Upper lobe of right lung (tissue), 1 donor: ENCODE results near the gene CYBB. TPM values are rescaled to one million over a fixed set of nuclear protein-coding genes. Genes with fewer than 3 reads are reported as not detected.

Experiments used
- ATAC-seq: fragments of 200-7000 bp; cut with Tn5 transposase; one replicate; pipeline ENCODE4 v1.9.1; 2020; ENCODE audit warnings: mild to moderate bottlenecking, moderate library complexity
- DNase-seq: peaks from one replicate; pipeline ENCODE4 v3.0.0-alpha.2; 2020
- H3K27ac ChIP-seq: fragments of 200-600 bp; one replicate; pipeline ENCODE4 v1.8.0; 2022
- H3K27me3 ChIP-seq: fragments of 200-600 bp; one replicate; pipeline ENCODE4 v1.8.0; 2022; ENCODE audit warnings: mild to moderate bottlenecking
- H3K36me3 ChIP-seq: fragments of 200-600 bp; one replicate; pipeline ENCODE4 v1.8.0; 2022
- H3K4me1 ChIP-seq: fragments of 200-600 bp; one replicate; pipeline ENCODE4 v1.8.0; 2022
- H3K4me3 ChIP-seq: fragments of 200-600 bp; one replicate; pipeline ENCODE4 v1.8.0; 2022; ENCODE audit warnings: mild to moderate bottlenecking
- H3K9me3 ChIP-seq: fragments of 200-600 bp; one replicate; pipeline ENCODE4 v1.8.0; 2022
- CTCF ChIP-seq: fragments of 200-600 bp; IDR thresholded peaks from one replicate; pipeline ENCODE4 v1.8.0; 2022; ENCODE audit warnings: antibody characterized with exemption
- intact Hi-C: fragments of 100-400 bp; cut with DNase I; formaldehyde crosslinking; loops from one replicate; pipeline ENCODE4 v1.11.0; 2022
- total RNA-seq: library from RNA; stranded (reverse); fragmentation: NEBNext Ultra II Directional; extraction: Animal tissue kit (Norgen Biotek cat#: 25700); gene quantifications from one replicate; pipeline ENCODE4 v1.2.1, GENCODE V29; 2021
- donor health status: DM: no; HTN: yes; CAD: no; lungs with severe emphysema.

Gene CYBB
- total RNA-seq, 1 donor from 2014 or later, result 225 TPM

DNA sequence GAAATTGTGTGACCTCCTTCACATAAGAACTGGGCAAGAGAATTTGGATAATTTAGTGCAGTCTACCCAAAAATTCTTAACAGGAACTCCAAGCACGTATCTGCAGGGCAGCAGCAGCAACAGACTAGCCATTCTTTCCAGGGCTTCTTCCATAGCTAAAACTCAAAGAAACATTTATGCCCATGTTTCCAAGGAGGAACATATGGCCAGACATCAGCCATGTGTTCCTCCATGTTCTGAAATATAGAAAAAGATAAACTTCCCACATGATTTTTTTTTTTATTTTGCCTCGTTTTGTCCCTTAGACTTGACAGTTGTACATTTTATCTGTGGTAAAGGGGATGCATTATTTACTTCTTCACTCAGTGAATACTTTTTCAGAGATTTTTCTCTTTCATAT, 27.6 kb upstream of the CYBB start:
- H3K4me1 ChIP-seq, result no peaks in the 10 kb centered on the region
- H3K4me3 ChIP-seq, result no peak overlapping the region
- no peak for TF ChIP-seq CTCF
- intact Hi-C loops, result no loop called here
- ATAC-seq, result no peak
- H3K36me3 ChIP-seq, result no peaks in the 10 kb centered on the region
- H3K27ac ChIP-seq, result no peak overlapping the region
- H3K27me3 ChIP-seq, result no peaks in the 10 kb centered on the region
- no peak for DNase-seq
- H3K9me3 ChIP-seq, result no peaks in the 10 kb centered on the region

DNA sequence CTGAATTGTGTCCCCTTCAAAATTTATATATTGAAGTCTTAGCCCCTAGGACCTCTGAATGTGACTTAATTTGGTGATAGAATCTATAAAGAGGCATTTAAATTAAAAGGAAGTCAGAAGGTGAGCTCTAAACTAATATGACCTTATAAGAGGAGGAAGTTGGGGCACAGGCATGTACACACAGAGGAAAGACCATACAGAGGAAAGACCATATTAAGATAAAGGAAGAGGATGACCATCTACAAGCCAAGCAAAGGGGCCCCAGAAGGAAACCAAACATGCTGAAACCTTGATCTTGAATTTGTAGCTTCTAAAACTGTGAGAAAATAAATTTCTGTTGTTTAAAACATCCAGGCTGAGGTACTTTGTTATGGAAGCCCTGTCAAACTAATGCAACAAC, 26.9 kb upstream of the CYBB start:
- H3K36me3 ChIP-seq, result no peaks in the 10 kb centered on the region
- ATAC-seq (no peak), DNase-seq (no peak)
- H3K27me3 ChIP-seq, result no peaks in the 10 kb centered on the region
- intact Hi-C loops, result no loop called here
- no peaks in the 10 kb centered on the region for H3K4me1 ChIP-seq
- no peak overlapping the region for H3K4me3 ChIP-seq
- H3K9me3 ChIP-seq, result no peaks in the 10 kb centered on the region
- TF ChIP-seq CTCF, result no peak
- H3K27ac ChIP-seq, result no peak overlapping the region

GRCh38 chrX:37753384-37753783, 26.5 kb upstream of the CYBB start:
- intact Hi-C loops, result no loop called here
- H3K27ac ChIP-seq, result no peak overlapping the region
- no peak for TF ChIP-seq CTCF
- H3K9me3 ChIP-seq, result no peaks in the 10 kb centered on the region
- no peak overlapping the region for H3K4me3 ChIP-seq
- ATAC-seq, result peak; percentile 84
- DNase-seq, result no peak
- no peaks in the 10 kb centered on the region for H3K36me3 ChIP-seq
- H3K27me3 ChIP-seq, result no peaks in the 10 kb centered on the region
- H3K4me1 ChIP-seq, result no peaks in the 10 kb centered on the region

DNA sequence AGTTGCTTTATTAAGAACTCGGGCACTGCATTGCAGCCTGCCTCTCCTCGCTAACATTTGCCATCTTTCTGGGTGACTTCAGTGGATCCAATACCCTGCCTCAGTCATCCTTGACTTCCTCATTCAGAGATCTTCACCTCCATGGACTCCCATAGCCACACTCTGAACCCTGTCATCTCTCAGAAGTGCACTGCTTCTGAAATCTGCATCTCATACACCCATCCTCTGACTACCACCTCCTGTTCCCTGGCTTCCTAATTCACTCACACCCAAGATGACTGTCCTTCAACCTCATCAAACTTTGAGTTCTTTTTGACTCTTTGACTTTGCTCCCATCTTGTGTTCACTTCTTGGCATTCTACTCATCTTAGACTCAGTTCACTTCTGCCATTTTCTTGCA, 25.3 kb upstream of the CYBB start:
- Histone ChIP-seq H3K27me3 (no peaks in the 10 kb centered on the region), H3K9me3 (no peaks in the 10 kb centered on the region), H3K36me3 (no peaks in the 10 kb centered on the region), H3K4me3 (no peak overlapping the region), H3K4me1 (no peaks in the 10 kb centered on the region), H3K27ac (no peak overlapping the region)
- ATAC-seq (no peak), DNase-seq (no peak)
- intact Hi-C loops, result no loop called here
- TF ChIP-seq CTCF, result no peak

- intact Hi-C loops, result no loop called here
- no peaks in the 10 kb centered on the region for H3K9me3 ChIP-seq
- H3K27me3 ChIP-seq, result no peaks in the 10 kb centered on the region
- peak; percentile 88 for ATAC-seq
- TF ChIP-seq CTCF, result no peak
- H3K27ac ChIP-seq, result no peak overlapping the region
- no peaks in the 10 kb centered on the region for H3K36me3 ChIP-seq
- no peak overlapping the region for H3K4me3 ChIP-seq
- H3K4me1 ChIP-seq, result no peaks in the 10 kb centered on the region
- no peak for DNase-seq
Measured at GRCh38 chrX:37755025-37755424, 24.8 kb upstream of the CYBB start.

DNA sequence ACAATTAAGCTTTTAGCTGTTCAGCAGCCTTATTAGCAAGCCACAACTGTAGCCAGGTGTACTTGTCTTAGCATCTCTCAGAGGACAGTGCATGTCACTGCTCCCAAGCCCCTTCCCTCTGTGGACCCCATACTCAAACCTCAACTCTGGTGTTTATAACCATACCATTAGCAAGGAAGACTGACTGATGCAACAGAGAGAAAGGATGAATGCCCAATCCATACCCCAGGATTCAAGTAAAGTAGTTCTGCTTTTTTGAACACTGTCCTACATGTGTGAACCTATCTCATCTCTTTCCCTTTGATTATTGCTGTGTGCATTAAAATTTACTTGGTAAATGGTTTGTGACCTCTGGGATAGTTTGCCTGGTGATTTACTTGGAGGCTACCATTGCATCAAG, 22.8 kb upstream of the CYBB start:
- intact Hi-C loops, result no loop called here

More for the DNA sequence above, 22.8 kb upstream of the CYBB start:
- Histone ChIP-seq H3K9me3 (no peaks in the 10 kb centered on the region), H3K4me3 (no peak overlapping the region), H3K4me1 (no peaks in the 10 kb centered on the region), H3K27me3 (no peaks in the 10 kb centered on the region), H3K27ac (no peak overlapping the region), H3K36me3 (no peaks in the 10 kb centered on the region)
- ATAC-seq, result no peak
- no peak for TF ChIP-seq CTCF
- no peak for DNase-seq
